Measurements from ENCODE around the gene MISP3. TPM values are rescaled to one million over a fixed set of nuclear protein-coding genes. Genes with fewer than 3 reads are reported as not detected.

MISP3 gene
- total RNA-seq, 1 donor from 2014 or later = under 0.01 TPM

DNA sequence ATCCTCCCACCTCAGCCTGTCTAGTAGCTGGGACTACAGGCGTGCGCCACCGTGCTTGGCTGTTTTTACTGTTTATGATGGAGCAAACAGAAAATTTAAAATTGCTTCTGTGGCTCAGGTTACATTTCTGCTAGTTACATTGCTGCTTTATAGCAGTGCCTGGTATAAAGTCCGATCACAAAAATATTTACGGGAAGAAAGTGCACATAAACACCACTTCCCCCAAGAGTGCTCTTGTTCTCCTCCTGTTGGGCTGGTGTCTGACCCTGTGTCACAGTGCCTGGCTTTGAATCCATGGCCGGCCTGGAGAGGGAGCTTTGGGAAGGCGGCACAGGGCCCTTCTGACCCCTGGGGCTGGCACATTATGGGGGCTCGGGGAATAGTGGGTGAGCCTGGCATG, 33.1 kb downstream of the MISP3 start:
- DNase-seq = no peak

DNA sequence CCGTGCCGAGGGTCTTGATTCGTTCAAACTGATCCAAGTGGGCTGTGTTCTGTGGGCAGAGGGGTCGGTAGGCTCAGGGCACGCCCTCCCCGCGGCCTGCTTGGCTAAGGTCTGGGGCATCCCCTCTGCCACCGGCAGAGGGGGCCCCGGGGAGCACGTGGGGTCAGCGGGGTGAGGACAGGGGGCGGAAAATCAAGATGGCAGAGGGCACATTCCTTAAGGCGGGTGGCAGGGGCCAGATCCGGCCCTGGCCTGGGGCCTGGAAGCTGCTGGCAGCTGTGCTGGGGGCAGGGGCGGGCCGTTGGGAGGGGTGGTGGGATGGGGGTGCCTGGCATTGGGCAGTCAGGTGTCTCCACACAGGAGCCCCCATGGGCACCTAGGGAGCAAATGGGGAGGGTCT, 34.3 kb downstream of the MISP3 start:
- DNase-seq = no peak

DNA sequence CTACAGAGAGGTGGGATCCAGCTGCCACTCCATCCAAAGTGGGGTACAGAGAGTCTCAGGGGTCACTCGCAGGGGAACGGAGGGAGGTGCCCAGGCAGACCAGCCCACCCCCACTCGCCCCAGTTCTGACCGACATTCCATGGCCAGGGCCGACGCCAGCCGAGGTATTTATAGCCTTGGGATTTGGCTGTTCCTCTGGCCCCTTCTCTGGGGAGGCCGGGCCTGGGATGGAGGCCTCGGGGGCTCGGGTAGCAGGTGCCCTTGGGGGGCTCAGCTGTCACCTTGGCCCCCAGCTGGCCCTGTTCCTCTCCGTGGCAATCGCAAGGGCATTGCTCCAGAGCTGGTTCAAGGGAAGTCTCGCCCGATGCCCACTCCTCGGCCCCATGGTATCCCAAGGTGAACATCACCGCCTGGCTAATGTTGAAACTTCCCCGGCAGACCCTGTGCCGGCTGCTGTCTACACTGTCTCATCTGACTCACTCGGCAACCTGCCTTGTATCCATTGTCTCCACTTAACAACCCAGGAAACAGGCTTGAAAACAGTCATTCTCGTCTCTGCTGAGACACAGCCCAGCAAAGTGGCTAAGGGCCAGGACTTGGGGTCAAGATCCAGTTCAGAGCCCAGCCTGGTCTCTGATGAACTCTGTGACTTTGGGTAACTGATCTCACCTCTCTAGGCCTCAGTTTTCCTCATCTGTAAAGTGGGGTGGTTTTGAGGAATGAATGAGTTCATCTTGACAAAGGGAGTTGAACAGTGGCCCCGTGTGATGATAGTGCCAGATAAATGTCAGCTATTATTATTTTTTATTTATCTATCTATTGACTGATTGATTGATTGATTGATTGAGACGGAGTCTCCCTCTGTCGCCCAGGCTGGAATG, 35.2 kb downstream of the MISP3 start:
- peak; percentile 91 for DNase-seq

DNA sequence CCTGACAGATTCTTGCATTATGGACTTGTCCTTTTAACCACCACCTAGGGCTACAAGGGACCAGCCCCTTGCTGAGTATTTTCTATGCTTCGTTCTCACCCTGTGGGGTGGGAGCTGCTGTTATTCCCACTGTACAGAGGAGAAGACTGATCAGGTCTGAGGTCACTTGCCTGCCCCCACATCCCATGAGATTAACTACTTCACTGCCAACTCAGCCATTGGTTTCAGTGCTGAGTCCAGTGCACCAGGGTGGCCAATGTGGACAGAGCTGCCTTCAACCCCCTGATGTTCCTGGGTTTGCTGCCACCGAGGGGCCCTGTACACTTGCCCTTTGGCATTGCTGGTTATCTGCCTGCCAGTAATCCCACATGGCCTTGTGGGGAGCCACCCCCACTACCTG, 38.1 kb downstream of the MISP3 start:
- no peak for DNase-seq

DNA sequence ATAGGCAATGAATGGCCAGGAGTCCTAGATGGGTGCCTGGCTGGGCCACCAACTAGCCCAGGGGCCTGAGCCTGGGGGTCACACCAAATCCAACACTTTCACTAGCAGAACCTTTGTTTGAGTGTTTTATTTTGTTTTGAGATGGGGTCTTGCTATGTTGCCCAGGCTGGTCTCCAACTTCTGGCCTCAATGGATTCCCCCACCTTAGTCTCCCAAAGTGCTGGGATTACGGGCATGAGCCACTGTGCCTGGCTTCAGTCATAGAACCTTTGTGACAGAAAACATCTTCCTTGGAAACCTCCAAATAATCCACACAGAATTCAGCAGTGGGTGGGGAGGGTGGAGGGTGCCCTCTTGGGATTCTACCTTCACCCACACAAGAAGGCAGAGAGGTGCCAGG, 38.9 kb downstream of the MISP3 start:
- DNase-seq = no peak

DNA sequence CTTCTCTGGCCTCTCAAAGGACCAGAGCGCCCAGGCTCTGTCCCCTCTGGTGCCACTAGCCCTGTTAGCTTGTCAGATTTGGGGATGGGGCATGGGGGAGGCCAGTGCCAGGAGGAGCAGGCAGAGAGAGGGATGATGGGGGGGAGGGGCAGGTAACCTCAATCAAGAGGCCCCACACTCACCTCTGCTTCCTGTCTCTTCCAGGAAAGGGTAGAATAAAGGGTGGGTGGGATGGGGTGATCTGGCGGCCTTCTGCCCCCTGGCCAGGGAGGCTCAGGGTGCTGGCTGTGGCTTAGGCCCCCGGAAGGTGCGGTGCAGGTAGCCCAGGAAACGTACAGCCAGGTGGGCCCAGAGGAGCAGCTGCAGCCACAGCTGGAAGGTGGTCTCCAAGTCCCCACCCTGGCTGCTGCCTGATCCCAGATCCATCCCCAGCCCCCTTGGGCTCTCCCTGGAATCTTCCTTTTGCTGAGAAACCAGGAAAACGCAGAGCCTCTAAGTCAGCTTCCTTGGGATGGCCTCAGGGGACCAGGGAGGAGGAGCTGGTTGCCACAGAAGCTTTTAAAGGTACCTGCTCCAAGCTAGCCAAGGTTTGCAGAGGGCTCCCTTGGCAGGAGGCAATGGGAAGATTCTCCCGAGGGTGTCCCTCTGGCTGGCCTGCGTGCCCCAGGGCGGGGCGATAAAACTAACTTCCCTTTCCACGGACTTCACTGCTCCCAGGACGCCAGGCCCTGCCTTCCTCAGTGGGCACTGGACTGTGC, 39.6 kb downstream of the MISP3 start:
- no peak for DNase-seq

DNA sequence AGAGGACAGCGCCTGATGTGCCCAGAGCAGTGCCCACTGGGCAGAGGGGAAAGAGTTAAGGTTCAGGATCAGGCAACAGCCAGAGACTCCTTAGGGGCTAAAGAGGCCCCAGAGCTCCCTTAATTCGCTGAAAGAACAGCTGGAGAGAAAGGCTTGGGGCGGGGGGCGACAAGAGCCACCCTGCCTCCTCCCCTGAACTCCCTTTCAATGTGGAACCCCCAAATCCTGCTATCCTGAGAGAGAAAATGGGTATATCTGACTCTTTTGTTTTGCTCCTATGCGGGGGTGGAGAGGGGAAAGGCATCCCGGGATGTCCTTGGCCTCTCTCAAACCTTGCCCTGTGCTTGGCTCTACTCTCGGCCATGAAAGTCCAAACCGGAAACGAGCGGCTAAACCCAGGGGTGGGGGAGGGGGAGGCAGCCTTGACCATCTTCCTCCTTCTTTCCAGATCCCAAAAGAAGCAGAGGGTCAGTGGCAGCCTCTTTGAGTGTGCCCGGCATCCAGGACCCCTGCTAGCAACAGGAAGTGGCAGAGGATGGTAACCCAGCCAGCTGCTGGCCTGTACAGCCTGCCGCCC, 40.3 kb downstream of the MISP3 start:
- peak; percentile 36 for DNase-seq

DNA sequence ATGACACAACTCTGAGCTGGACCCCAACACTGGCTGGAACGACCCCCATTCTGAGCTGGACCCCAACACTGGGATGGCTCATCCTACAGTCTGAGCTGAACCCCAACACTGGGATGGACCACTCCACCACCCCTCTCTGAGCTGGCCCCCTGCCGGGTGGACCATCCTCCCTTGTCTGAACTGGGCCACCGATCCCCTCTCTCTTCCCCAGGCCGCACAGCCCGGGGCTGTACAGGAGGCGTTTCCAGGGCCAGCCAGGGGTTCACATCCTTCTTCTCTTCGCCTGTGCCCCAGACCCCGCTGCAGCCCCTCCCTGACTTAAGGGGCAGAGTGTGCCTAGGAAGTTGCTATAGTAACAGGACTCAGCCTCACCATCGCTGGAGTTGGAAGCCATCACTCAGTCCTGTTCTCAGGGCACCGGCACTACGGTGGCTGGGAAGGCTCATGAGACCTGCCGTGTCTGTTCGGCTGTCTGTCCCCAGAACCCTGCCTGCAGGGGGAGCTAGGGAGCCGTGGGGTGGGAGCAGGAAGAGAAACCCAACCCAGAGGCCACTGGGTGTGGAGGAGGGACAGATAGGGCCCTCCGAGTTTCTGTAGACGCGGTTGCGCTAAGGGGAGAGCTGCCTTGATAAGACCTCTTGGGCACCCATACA, 41.3 kb downstream of the MISP3 start:
- no peak for DNase-seq

DNA sequence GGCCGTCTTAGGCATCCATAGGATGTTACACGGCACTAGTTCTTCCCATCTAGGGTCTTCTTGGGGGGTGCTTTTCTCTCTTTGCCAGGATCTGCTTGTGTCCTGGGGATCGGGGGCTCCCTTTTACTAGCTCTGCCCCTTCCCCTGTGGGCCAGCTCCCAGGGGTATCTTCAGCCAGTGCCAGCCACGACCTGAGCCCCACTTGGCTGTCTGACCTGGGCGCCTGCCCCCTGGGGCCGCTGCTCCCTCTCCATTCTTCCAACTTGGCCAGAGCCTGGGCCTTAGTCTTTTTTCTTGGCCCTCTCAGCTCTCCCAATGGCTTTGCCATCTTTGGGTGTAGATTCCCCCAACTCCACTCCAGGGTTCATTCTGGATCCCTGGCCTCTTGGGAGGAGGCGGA, 41.9 kb downstream of the MISP3 start:
- no peak for DNase-seq

DNA sequence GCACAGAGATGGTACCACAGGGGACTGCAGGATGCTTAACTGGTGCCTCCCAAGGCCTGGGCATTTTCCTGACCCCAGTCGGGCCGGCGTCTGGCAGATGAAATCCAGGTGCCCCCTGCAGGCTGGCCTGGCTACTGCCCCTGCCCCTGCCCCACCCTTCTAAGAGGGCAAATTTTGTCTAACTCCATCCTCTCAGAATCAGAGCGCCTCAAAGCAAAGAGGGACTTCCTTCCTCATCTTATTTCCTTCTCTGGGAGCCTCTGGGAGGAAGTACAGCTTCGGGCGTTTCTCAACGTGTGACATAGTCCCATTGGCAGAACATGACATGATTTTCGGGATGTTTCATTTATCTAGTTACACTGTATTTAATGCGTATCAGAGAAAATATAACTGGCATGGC, 42.3 kb downstream of the MISP3 start:
- DNase-seq = peak; percentile 69

DNA sequence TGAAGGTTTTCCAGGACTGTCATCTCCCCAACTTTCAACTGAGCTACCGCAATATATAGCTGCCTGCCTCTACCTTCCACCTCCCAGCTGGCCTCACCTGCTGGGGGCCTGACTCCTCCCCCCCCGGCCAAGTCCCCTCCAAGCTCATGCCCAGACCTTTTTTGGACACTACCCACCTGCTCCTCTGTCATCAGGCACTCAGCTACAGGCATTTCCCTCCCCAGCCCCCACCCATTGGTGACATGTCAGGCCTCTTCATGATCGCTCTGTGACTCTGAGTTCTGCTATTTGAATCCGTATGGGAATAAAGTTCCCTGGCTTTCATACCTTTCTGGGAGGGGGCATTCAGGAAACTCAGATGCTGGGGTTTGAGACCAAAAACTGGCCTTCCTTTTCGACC, 43.2 kb downstream of the MISP3 start:
- no peak for DNase-seq

DNA sequence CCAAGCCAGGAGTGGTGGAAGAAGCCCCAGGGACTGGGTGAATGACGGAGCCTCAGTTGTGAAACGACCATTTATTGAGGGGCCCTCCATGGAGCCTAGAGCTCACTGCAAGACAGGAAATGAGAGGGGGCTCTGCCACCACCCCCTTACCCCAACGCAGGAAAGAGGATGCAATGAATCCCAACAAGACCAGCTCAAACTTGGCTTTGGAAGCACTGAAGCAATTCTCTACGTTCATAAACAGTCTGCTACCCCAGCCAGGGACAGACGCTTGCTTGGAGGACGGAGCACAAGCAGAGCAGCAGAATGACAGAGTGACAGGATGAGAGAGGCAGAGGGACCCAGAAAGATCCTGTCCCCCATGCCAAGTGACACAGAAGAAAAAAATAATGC, 43.9 kb downstream of the MISP3 start:
- DNase-seq = no peak

DNA sequence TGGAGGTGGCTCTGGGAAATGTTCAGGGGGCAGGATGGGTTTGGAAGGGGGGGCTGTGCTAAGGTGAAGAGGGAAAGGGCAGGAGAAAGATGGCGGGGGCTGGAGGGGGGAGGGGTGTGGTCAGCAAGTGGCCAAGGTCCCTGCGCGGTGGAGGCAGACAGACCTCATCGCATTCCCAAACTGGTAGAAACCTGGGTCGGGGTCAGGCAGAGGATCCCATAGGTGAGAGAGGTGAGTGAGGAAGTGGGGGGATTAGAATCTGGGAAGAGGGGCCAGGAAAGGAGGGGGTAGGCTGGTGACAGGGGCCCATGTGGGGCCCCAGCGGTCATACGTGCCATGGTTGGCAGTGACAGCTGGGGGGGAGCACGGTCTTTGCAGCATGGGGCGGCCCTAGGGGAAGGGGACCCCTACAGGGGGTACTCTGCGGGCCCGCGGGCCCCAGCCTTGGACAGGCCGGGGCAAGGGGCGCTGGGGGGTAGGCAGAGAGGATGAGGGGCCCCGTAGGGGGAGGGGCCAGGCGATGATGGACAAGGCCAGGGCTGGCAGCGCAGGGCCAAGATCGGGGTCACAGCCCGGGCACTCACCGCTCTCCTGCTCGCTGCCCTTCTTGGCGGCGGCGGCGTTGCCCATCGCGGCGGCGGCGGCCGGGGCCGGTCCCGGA, 44.5 kb downstream of the MISP3 start:
- DNase-seq = no peak

DNA sequence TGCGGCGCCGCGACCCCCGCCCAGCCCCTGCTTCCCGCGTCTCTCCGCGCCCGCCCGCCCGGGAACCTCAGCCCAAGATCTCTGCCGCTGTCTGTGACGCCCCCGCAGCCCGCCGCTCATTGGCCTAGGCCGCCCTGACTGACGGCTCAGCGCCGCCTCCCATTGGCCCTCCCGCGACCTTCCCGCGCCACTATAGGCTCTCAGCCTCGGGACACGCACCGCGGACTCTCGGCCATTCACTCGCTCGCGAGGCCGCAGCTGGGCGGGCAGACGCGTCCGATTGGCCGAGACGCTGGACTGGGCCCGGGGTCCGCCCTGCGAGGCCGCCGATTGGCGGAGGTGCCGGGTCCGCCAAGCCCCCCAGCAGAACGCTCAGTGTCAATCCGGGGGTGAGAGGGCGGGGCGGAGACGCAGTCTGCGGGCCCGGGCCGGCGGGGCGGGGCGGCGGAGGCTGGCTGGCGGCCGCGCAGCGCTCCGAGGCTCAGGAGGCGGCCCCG, 45.1 kb downstream of the MISP3 start, which contains the start of gene PRKACA:
Gene PRKACA (minus strand): TSS at position 95 of the 497 bp plus-strand sequence. CDS start 215 bp downstream, outside the sequence.
- DNase-seq = peak; percentile 99

DNA sequence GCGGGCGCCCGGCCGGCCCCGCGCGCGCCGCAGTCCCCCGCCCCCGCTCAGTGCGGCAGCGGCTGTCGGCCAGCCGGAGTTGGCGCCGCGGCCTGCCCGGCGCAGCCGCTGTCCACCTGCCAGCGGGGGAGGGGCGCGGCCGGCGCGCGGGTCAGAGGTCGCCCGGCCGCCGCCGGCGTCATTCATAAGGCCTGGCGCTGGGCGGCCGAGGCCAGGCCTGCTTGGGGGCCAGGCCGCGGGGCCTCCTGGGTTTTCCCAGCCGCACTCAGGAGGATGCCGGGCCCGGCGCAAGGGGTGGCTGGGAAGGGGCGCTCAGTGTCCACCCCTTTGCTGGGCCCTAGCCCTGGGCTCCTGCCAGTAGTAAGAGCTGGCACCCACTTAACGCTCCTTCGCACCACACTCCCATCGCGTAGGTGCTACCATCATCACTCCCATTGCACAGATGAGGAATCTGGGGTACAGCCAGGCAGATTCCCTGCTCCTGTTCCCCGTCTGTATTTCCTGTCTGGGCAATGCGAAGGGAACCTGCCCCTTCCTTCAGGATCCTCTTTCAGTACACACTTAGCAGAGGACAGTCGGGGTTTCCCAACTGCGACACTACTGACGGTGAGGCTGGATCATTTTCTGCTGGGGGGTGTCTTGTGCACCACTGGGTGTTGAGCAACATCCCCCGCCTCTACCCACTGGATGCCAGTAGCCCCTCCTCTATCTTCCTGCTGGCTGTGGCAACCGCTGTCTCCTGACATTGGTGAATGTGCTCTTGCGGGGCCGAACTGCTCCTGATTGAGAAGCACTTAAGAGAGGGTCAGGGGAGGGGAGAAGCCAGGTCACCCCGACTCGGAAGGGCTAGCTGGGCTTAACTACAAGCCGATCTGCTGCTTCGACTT, 45.8 kb downstream of the MISP3 start:
- DNase-seq = peak; percentile 80

DNA sequence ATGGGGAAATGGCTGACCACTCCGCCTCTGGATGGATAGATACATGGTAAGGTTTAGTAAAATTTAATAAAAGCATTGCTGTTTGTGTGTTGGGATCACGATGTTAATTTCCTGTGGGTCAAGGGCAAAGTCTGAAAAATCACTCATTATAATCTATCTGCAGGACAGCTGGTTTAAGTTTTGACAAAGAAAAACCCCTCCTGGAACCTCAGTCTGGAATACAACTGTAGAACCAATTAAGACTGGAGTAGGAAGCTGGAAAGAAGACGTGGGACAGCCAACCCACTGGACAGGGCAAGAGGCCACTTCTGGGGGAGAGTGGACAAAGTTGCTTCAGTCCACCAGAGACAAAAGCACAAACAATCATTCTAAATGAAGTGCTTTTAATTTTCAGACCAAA, 46.6 kb downstream of the MISP3 start:
- DNase-seq = no peak

DNA sequence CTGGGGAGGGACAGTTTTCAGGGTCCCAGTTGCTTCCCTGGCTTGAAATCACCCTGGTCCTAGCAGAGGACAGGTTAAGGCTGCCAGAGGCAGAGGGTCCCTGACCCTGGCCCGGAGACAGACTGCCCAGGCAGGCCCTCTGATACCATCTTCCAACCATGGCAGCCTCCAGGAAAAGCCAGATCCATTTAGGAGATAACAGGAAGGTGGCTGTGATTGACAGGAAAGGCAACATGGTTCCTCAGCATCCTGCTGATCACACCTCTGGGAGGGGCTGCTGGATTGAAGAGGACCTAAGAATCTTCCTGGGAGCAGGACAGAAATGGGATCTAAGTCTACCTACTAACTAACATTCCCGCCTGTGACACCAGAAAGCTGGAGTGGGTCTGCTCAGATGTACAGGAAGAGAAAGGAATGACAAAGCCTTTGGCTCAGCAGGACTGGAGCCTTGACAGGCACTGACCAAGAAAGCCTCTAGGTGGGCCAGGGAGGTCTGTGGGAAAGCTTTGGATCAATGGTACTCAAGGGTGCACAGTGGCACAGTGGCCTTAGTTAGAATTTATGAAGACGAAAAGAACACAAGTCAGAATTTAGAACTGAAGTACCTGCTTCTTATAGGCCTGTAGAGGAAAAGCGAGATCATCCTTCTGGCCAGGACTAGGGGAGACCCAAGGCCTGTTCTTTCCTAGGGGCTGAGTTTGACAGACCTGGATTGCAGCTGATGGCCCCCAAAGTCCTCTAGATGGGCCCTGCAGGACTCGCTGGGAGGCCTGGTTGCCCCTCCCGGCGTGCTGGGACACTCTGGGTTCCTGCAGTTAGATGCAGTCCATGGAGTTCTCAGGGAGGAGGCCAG, 47.3 kb downstream of the MISP3 start:
- no peak for DNase-seq

DNA sequence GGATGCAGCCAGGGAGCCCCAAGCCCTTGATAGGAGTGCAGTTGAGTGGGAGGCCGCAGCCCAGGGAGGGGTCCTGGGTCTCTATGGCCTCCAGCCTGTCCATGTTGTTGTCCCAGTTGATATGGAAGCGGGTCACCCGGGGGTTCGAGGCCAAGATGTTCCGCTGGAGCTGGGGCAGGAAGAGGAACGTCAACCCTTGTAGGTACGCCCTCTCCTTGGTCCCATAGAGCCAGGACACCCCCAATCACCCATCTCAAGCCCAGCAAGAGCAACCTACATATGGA, 47.9 kb downstream of the MISP3 start:
- DNase-seq = no peak

DNA sequence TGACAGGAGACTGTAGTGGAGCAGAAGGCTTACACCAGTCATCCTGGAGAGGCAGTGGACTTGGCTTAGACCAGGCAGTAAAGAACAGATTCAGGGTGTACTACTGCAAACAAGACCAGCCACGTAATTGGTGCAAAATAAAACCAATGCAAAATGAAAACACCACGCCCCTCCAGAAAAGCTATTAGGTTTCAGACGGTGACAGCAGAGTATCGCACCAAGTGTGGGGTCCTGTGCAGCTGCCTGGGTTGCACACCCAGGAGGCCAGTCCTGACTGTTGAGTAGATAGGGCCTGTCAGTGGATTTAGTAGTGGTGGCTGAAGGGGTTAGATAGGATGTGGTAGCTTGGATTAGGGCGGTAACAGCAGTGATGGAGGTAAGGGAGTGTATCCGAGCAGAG, 50.3 kb downstream of the MISP3 start:
- no peak for DNase-seq

Measured in dermis blood vessel endothelial cell (primary cell).